B cell (primary cell): ENCODE measurements around the gene ZNF335. TPM values are rescaled to one million over a fixed set of nuclear protein-coding genes. Genes with fewer than 3 reads are reported as not detected.

Experiments used
- ATAC-seq: fragments of 200-7000 bp; cut with Tn5 transposase; one replicate; pipeline ENCODE4 v1.10.0; 2021; ENCODE audit warnings: low read depth, mild to moderate bottlenecking, moderate number of reproducible peaks, moderate library complexity
- CTCF ChIA-PET: fragments of 350-600 bp; sonication (Branson Sonifier 250); formaldehyde crosslinking; loops from one replicate; lab custom pipeline; 2021; ENCODE audit warnings: antibody characterized with exemption, inconsistent platforms; lab: Charles Lee
- POLR2A ChIA-PET: fragments of 350-600 bp; sonication (Branson Sonifier 250); formaldehyde crosslinking; loops from one replicate; lab custom pipeline; 2021; ENCODE audit warnings: antibody characterized with exemption; lab: Charles Lee
- DNase-seq: peaks from one replicate; pipeline ENCODE4 v3.0.0; 2013
- H2AFZ ChIP-seq: 2 replicates; pipeline ENCODE4 v1.6.1; 2012; ENCODE audit warnings: mild to moderate bottlenecking, low read depth, low read length; ENCODE audit not compliant: insufficient read depth, poor library complexity, severe bottlenecking
- H3K27ac ChIP-seq, 2 donors: 1 replicate in 1 of 2; 2 replicates in 1 of 2; pipeline ENCODE4 v1.5.1; 2012 to 2013; ENCODE audit warnings: low read length in 2 of 2, mild to moderate bottlenecking in 2 of 2, moderate library complexity in 1 of 2
- H3K27me3 ChIP-seq, 4 experiments: fragments of 200-600 bp in 1 of 4; sonication (generic) in 1 of 4; replicated peaks in 1 of 4; 1 replicate in 2 of 4; 2 replicates in 2 of 4; pipeline versions ENCODE4 v1.6.1 to v1.7.0; 2013 to 2016; ENCODE audit warnings: low read length in 3 of 4, mild to moderate bottlenecking in 2 of 4, mixed read lengths in 1 of 4, moderate library complexity in 1 of 4; ENCODE audit not compliant: insufficient read depth in 4 of 4, control insufficient read depth in 3 of 4; ENCODE audit errors: control extremely low read depth in 1 of 4
- H3K36me3 ChIP-seq, 2 experiments: replicated peaks in 1 of 2; 1 replicate in 1 of 2; 2 replicates in 1 of 2; pipeline versions ENCODE4 v1.6.1 to v1.7.1; 2013; ENCODE audit warnings: low read length in 1 of 2; ENCODE audit not compliant: insufficient read depth in 2 of 2, control insufficient read depth in 1 of 2; ENCODE audit errors: control extremely low read depth in 1 of 2, extremely low read depth in 1 of 2
- H3K4me1 ChIP-seq, 2 donors: fragments of 200-600 bp in 1 of 2; sonication (generic) in 1 of 2; 1 replicate in 1 of 2; 2 replicates in 1 of 2; pipeline versions ENCODE4 v1.5.1 to v1.6.1; 2013 to 2017; ENCODE audit warnings: low read length in 2 of 2; ENCODE audit not compliant: control insufficient read depth in 2 of 2, insufficient read depth in 2 of 2
- H3K4me2 ChIP-seq: replicated peaks from 2 replicates; pipeline ENCODE3; 2012; ENCODE audit warnings: mild to moderate bottlenecking, low read depth, low read length; ENCODE audit not compliant: poor library complexity, severe bottlenecking
- H3K4me3 ChIP-seq, 5 experiments: fragments of 200-600 bp in 1 of 5; sonication (generic) in 1 of 5; 1 replicate in 3 of 5; 2 replicates in 2 of 5; pipeline versions ENCODE4 v1.5.1 to v1.7.0; 2011 to 2016; ENCODE audit warnings: low read length in 4 of 5, mild to moderate bottlenecking in 4 of 5, low read depth in 2 of 5, control low read depth in 1 of 5, moderate library complexity in 1 of 5; ENCODE audit not compliant: insufficient read depth in 1 of 5; ENCODE audit errors: control extremely low read depth in 1 of 5, extremely low read depth in 1 of 5
- H3K79me2 ChIP-seq: fragments of 200-600 bp; sonication (generic); one replicate; pipeline ENCODE4 v1.6.0; 2016; ENCODE audit warnings: low read length; ENCODE audit not compliant: control insufficient read depth, insufficient read depth
- H3K9ac ChIP-seq: fragments of 200-600 bp; sonication (generic); 2 replicates; pipeline ENCODE4 v1.6.1; 2017; ENCODE audit warnings: mild to moderate bottlenecking, low read length, moderate library complexity
- H3K9me3 ChIP-seq, 3 donors: one replicate each; pipeline versions ENCODE4 v1.6.1 to v1.7.1; 2013; ENCODE audit warnings: low read length in 2 of 3; ENCODE audit not compliant: control insufficient read depth in 2 of 3, insufficient read depth in 1 of 3; ENCODE audit errors: control extremely low read depth in 1 of 3
- H4K20me1 ChIP-seq: 2 replicates; pipeline ENCODE4 v1.6.0; 2012; ENCODE audit warnings: mild to moderate bottlenecking, low read length; ENCODE audit not compliant: insufficient read depth, control insufficient read depth, poor library complexity, severe bottlenecking
- H3K27ac Mint-ChIP-seq: one replicate; pipeline ENCODE4 v1.8.0; 2021; ENCODE audit warnings: mixed read lengths
- H3K27me3 Mint-ChIP-seq: one replicate; pipeline ENCODE4 v1.8.0; 2021; ENCODE audit warnings: mixed read lengths
- H3K4me1 Mint-ChIP-seq: one replicate; pipeline ENCODE4 v1.8.0; 2021; ENCODE audit warnings: mixed read lengths
- H3K4me3 Mint-ChIP-seq: one replicate; pipeline ENCODE4 v1.8.0; 2021; ENCODE audit warnings: mixed read lengths
- H3K9me3 Mint-ChIP-seq: one replicate; pipeline ENCODE4 v1.8.0; 2022; ENCODE audit warnings: mixed read lengths; ENCODE audit not compliant: insufficient read depth
- CTCF ChIP-seq: fragments of 200-600 bp; IDR thresholded peaks from one replicate; pipeline ENCODE4 v1.8.0; 2022; ENCODE audit warnings: antibody characterized with exemption, mild to moderate bottlenecking
- EZH2 ChIP-seq: IDR thresholded peaks from 2 replicates; pipeline ENCODE4 v1.6.1; 2012; ENCODE audit warnings: borderline replicate concordance, low read depth, mild to moderate bottlenecking, moderate library complexity, low read length; ENCODE audit not compliant: insufficient read depth, poor library complexity, severe bottlenecking
- WGBS: methylation state at CpG from one replicate; pipeline ENCODE4 v1.1.5; 2013; ENCODE audit warnings: missing lambda C conversion rate; ENCODE audit not compliant: insufficient coverage; 5-methylcytosine and 5-hydroxymethylcytosine counted together
- intact Hi-C: fragments of 100-400 bp; cut with micrococcal nuclease; formaldehyde crosslinking; loops from one replicate; pipeline ENCODE4 v1.10.0; 2022
- polyA plus RNA-seq: library from polyadenylated mRNA; depleted of rRNA; stranded (reverse); fragments of >200 nt; gene quantifications from 2 replicates; pipeline ENCODE4 v1.2.3, GENCODE V29; 2012
- total RNA-seq, 2 donors: library from RNA; stranded (reverse); fragments of 120-200 nt in 1 of 2; gene quantifications; 1 replicate in 1 of 2; 2 replicates in 1 of 2; pipeline versions ENCODE4 v1.2.3 to v1.2.4, GENCODE V29; 2013 to 2022

ZNF335 gene
- total and polyA plus RNA-seq, 2 donors (not counting 1 experiment from before 2014, with no cell fraction given), result 62.3 to 62.7 TPM

- 89% methylated on average over 1 of the region's 7 CpGs for WGBS
These were observed 42.8 kb upstream of the ZNF335 start for GRCh38 chr20:46014517-46015396.

More at GRCh38 chr20:46014517-46015396, 42.8 kb upstream of the ZNF335 start:
- Histone ChIP-seq H2AFZ (peak overlapping the region; percentile 64), H4K20me1 (no peaks in the 10 kb centered on the region), H3K36me3 (no peaks in the 10 kb centered on the region), H3K79me2 (no peaks in the 10 kb centered on the region), H3K9ac (no peak overlapping the region), H3K9me3 (peaks cover 0 to 39% (median 0%) of the 10 kb centered on the region in 3 donors), H3K4me2 (peak overlapping the region; percentile 82), H3K27ac (no peak overlapping the region), H3K27me3 (peaks cover 0 to 49% (median 27%) of the 10 kb centered on the region in 4 experiments), H3K4me3 (no peak overlapping the region), H3K4me1 (peaks cover 41 to 45% of the 10 kb centered on the region in 2 donors)
- H3K4me1 Mint-ChIP-seq, result peaks cover 41% of the 10 kb centered on the region
- peak overlapping the region; percentile 72 for H3K4me3 Mint-ChIP-seq
- ChIA-PET POLR2A (interaction anchor here (0.6 to 1.2 kb wide), 5 partner anchors 11 to 155 kb away, joined by 3 to 5 read pairs (median 3); no protein-coding TSS in a partner anchor), CTCF (interaction anchor here (0.6 to 4.9 kb wide), 31 partner anchors 9 to 423 kb away, joined by 3 to 84 read pairs (median 4); partner anchors contain the start of genes ELMO2, PCIF1, SLC12A5 and ZNF335)
- peak overlapping the region; percentile 63 for H3K27ac Mint-ChIP-seq
- intact Hi-C loops, result loop anchor here (1.0 to 2.0 kb wide), 3 partner anchors 27 to 392 kb away; partner anchors contain the start of gene ELMO2
- ATAC-seq, result no peak
- no peaks in the 10 kb centered on the region for H3K9me3 Mint-ChIP-seq
- DNase-seq, result no peak
- no peak for TF ChIP-seq EZH2
- TF ChIP-seq CTCF, result no peak
- H3K27me3 Mint-ChIP-seq, result peaks cover 51% of the 10 kb centered on the region
